Common myeloid progenitor, CD34-positive (primary cell): ENCODE measurements around the gene OR5H15.
"Not testable (repeated sequence)": the region's sequence is repeated elsewhere in the genome, so short reads cannot be mapped to it uniquely, and the experiment has no call there.

Source experiments
- CTCF ChIA-PET: fragments of 350-600 bp; sonication (Branson Sonifier 250); formaldehyde crosslinking; loops from one replicate; lab custom pipeline; 2021; ENCODE audit warnings: antibody characterized with exemption; lab: Charles Lee
- POLR2A ChIA-PET: fragments of 350-600 bp; sonication (Branson Sonifier 250); formaldehyde crosslinking; loops from one replicate; lab custom pipeline; 2021; ENCODE audit warnings: antibody characterized with exemption; lab: Charles Lee
- DNase-seq, 3 donors: peaks; one replicate each; pipeline versions ENCODE4 v3.0.0 to v3.0.0-alpha.2; 2013
- H3K27ac ChIP-seq, 2 experiments: 1 replicate in 1 of 2; 2 replicates in 1 of 2; pipeline ENCODE4 v1.7.0; 2013; ENCODE audit warnings: inconsistent platforms in 2 of 2, low read length in 2 of 2, mild to moderate bottlenecking in 2 of 2, low read depth in 1 of 2, moderate library complexity in 1 of 2; ENCODE audit not compliant: severe bottlenecking in 2 of 2, insufficient read depth in 1 of 2, poor library complexity in 1 of 2
- H3K27me3 ChIP-seq, 5 experiments: replicated peaks in 2 of 5; 1 replicate in 3 of 5; 2 replicates in 2 of 5; pipeline versions ENCODE4 v1.6.1 to v1.7.0; 2013; ENCODE audit warnings: low read length in 4 of 5, mild to moderate bottlenecking in 2 of 5, moderate library complexity in 2 of 5, inconsistent platforms in 1 of 5; ENCODE audit not compliant: insufficient read depth in 5 of 5, control insufficient read depth in 4 of 5
- H3K36me3 ChIP-seq, 4 experiments: 1 replicate in 2 of 4; 2 replicates in 2 of 4; pipeline versions ENCODE4 v1.6.1 to v1.7.0; 2013; ENCODE audit warnings: low read length in 3 of 4, control low read depth in 1 of 4, mild to moderate bottlenecking in 1 of 4; ENCODE audit not compliant: control insufficient read depth in 4 of 4, insufficient read depth in 4 of 4
- H3K4me1 ChIP-seq, 4 experiments: 1 replicate in 3 of 4; 2 replicates in 1 of 4; pipeline versions ENCODE4 v1.6.1 to v1.7.1; 2013; ENCODE audit warnings: low read length in 3 of 4, mild to moderate bottlenecking in 3 of 4, control low read depth in 1 of 4, inconsistent platforms in 1 of 4, moderate library complexity in 1 of 4; ENCODE audit not compliant: control insufficient read depth in 4 of 4, insufficient read depth in 4 of 4; ENCODE audit errors: control extremely low read depth in 1 of 4
- H3K4me3 ChIP-seq, 7 experiments: 1 replicate in 4 of 7; 2 replicates in 3 of 7; pipeline versions ENCODE4 v1.5.1 to v1.7.0; 2013; ENCODE audit warnings: mild to moderate bottlenecking in 7 of 7, low read length in 6 of 7, moderate library complexity in 6 of 7, inconsistent platforms in 2 of 7, low read depth in 2 of 7, control low read depth in 1 of 7; ENCODE audit not compliant: insufficient read depth in 4 of 7, control insufficient read depth in 1 of 7; ENCODE audit errors: extremely low read depth in 1 of 7
- H3K9me3 ChIP-seq, 5 experiments: 1 replicate in 4 of 5; 2 replicates in 1 of 5; pipeline versions ENCODE4 v1.6.1 to v1.7.1; 2013; ENCODE audit warnings: low read length in 4 of 5, mild to moderate bottlenecking in 2 of 5, inconsistent platforms in 1 of 5, low read depth in 1 of 5, moderate library complexity in 1 of 5; ENCODE audit not compliant: control insufficient read depth in 4 of 5, insufficient read depth in 2 of 5; ENCODE audit errors: control extremely low read depth in 1 of 5
- WGBS: methylation state at CpG from one replicate; pipeline ENCODE4 v1.1.5; 2013; ENCODE audit not compliant: insufficient coverage; 5-methylcytosine and 5-hydroxymethylcytosine counted together

Gene OR5H15

DNA sequence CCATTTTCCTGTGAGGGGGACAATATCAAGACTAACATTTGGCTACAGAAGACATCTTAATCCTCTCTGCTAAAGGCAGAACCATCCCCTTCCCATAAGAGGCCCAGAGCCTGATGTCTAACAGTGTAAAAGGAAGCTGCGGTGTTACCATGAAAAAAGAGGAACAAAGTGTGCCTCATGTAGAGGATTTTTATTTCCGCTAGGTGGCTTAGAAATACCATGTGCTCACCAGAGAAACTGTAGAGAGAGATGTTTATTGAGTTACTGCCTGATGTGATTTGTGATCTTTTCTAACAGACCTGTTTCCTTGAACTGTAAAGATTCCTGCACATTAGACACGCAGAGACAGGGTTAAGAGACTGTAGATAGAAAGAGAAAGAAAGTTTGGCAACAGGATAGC, 22.0 kb downstream of the OR5H15 start:
- peaks cover 0 to 9% (median 3%) of the 10 kb centered on the region in 4 experiments for H3K4me1 ChIP-seq
- H3K27me3 ChIP-seq: no peaks in the 10 kb centered on the region
- no peaks in the 10 kb centered on the region for H3K9me3 ChIP-seq
- no peaks in the 10 kb centered on the region for H3K36me3 ChIP-seq
- no peak overlapping the region for H3K4me3 ChIP-seq
- DNase-seq: peak; percentile 61 to 90 (median 85)
- WGBS: no CpG with 5 or more reads among the region's 3 CpGs
- no peak overlapping the region for H3K27ac ChIP-seq
- ChIA-PET POLR2A (no interaction called here), CTCF (interaction anchor here (0.6 to 0.7 kb wide), 2 partner anchors 402 to 1575 kb away, joined by 3 read pairs; no protein-coding TSS in a partner anchor)

DNA sequence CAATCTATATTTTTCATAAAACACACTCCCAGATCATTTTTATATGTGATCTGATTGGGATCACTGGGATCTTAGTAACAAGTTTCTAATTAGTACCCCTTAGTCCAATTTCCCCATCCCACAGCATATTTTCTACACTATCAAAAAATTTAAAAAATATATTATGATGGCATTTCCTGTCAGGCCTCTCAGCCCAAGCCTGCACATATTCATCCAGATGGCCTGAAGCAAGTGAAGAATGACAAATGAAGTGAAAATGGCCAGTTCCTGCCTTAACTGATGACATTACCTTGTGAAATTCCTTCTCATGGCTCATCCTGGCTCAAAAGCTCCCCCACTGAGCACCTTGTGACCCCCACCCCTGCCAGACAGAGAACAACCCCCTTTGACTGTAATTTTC, 24.4 kb downstream of the OR5H15 start:
- H3K27ac ChIP-seq, H3K36me3 ChIP-seq, CTCF ChIA-PET, H3K4me1 ChIP-seq, DNase-seq, H3K9me3 ChIP-seq, H3K4me3 ChIP-seq, POLR2A ChIA-PET, H3K27me3 ChIP-seq: not testable (repeated sequence)

DNA sequence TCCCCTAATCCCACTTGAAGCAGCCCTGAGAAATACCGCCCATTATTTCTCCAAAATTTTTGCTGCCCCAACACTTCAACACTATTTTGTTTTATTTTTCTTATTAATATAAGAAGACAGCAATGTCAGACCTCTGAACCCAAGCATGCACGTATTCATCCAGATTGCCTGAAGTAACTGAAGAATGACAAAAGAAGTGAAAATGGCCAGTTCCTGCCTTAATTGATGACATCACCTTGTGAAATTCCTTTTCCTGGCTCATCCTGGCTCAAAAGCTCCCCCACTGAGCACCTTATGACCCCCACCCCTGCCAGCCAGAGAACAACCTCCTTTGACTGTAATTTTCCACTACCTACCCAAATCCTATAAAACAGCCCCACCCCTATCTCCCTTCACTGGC, 29.8 kb downstream of the OR5H15 start:
- WGBS: no CpG with 5 or more reads among the region's 2 CpGs
- H3K36me3 ChIP-seq, H3K27me3 ChIP-seq, CTCF ChIA-PET, H3K9me3 ChIP-seq, DNase-seq, POLR2A ChIA-PET, H3K4me1 ChIP-seq, H3K4me3 ChIP-seq, H3K27ac ChIP-seq: not testable (repeated sequence)

DNA sequence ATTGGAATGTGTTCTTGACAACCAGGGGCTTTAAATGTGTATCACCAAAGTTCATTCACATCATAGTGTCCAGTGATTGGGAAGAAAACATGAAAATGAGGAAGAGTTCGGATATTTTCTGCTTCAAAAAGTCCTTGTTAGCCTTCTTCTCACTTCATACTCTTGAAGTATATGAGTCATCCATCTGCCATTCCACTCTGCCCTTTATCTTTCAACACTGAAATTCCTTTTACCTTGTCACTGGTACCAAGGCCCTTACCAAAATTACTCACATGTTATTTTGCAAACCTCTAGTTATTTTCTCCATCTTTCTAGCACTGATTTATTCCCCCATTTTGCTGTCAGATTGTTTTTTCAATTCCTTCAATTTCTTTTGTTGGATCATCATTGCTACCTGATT, 32.5 kb downstream of the OR5H15 start:
- Histone ChIP-seq H3K36me3 (no peaks in the 10 kb centered on the region), H3K4me1 (no peaks in the 10 kb centered on the region), H3K9me3 (no peaks in the 10 kb centered on the region), H3K4me3 (no peak overlapping the region), H3K27me3 (no peaks in the 10 kb centered on the region), H3K27ac (no peak overlapping the region)
- ChIA-PET CTCF (no interaction called here), POLR2A (no interaction called here)
- DNase-seq: no peak
- WGBS: 100% methylated on average over 1 of the region's 1 CpG

DNA sequence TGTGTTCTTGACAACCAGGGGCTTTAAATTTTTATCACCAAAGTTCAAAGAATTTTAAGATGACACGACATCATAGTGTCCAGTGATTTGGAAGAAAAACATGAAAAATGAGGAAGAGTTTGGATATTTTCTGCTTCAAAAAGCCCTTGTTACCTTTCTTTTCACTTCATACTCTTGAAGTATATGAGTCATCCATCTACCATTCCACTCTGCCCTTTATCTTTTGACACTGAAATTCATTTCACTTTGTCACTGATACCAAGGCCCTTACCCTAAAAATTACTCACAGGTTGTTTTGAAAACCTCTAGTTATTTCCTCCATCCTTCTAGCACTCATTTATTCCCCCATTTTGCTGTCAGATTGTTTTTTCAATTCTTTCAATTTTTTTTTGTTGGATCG, 42.7 kb downstream of the OR5H15 start:
- CTCF ChIA-PET: no interaction called here
- no CpG with 5 or more reads among the region's 2 CpGs for WGBS
- no peaks in the 10 kb centered on the region for H3K27me3 ChIP-seq
- H3K9me3 ChIP-seq: no peaks in the 10 kb centered on the region
- H3K27ac ChIP-seq: no peak overlapping the region
- no peaks in the 10 kb centered on the region for H3K4me1 ChIP-seq
- DNase-seq: no peak
- POLR2A ChIA-PET: no interaction called here
- H3K36me3 ChIP-seq: no peaks in the 10 kb centered on the region
- no peak overlapping the region for H3K4me3 ChIP-seq

DNA sequence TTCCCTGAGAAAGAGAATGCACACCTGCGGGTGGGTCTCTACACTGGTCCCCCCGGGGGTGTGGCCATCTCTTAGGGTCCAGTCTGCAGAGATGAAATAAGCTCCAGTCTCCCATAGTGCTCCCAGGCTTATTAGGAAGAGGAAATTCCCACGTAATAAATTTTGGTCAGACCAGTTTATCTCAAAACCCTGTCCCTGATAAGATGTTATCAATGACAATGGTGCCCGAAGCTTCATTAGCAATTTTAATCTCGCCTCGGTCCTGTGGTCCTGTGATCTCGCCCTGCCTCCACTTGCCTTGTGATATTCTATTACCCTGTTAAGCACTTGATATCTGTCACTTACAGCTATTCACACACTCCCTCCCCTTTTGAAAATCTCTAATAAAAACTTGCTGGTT, 46.8 kb downstream of the OR5H15 start:
- Histone ChIP-seq H3K36me3 (no peaks in the 10 kb centered on the region), H3K27ac (no peak overlapping the region), H3K27me3 (no peaks in the 10 kb centered on the region), H3K9me3 (no peaks in the 10 kb centered on the region), H3K4me1 (peaks cover 0 to 7% (median 0%) of the 10 kb centered on the region in 4 experiments), H3K4me3 (no peak overlapping the region)
- POLR2A ChIA-PET: no interaction called here
- CTCF ChIA-PET: no interaction called here
- WGBS: 78% methylated on average over 7 of the region's 7 CpGs
- no peak for DNase-seq

DNA sequence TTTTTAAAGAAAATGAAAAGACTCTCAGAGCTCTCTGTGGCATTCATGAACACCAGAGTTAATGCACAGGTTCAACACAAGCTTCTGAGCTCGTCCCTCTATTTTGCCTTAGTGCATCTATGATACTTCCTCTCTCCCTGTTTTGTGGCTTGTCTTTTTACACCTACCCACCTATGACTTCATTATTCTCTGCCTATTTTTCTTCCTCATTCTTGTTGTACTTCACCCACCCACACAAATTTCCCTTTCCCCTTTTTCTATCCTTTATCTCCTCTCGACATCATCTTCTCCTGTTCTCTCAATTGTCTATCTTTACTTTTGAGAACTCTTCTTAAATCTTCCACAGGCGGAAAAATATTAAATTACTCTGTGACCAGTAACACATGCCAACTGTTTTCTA, 48.6 kb downstream of the OR5H15 start:
- CTCF ChIA-PET: no interaction called here
- 45% methylated on average over 3 of the region's 3 CpGs for WGBS

More for the DNA sequence above, 48.6 kb downstream of the OR5H15 start:
- Histone ChIP-seq H3K27me3 (no peaks in the 10 kb centered on the region), H3K27ac (no peak overlapping the region), H3K4me1 (peaks cover 0 to 7% (median 0%) of the 10 kb centered on the region in 4 experiments), H3K36me3 (no peaks in the 10 kb centered on the region), H3K9me3 (no peaks in the 10 kb centered on the region), H3K4me3 (no peak overlapping the region)
- POLR2A ChIA-PET: no interaction called here
- no peak for DNase-seq
